HG02642 (cell line): ENCODE data around the gene SMIM30.
"Not testable (repeated sequence)": the region's sequence is repeated elsewhere in the genome, so short reads cannot be mapped to it uniquely, and the experiment has no call there.

Source experiments
- ATAC-seq: cut with Tn5 transposase; IDR thresholded peaks from one replicate; pipeline ENCODE4 v1.9.1; 2021; ENCODE audit warnings: mild to moderate bottlenecking; ENCODE audit not compliant: unreplicated experiment, poor library complexity

The SMIM30 gene

GRCh38 chr7:113118074-113118959, at the start of gene SMIM30:
SMIM30 (minus strand) TSS chr7:113118554; CDS start chr7:113117578, 976 bp downstream.
- peak; percentile 99 for ATAC-seq

DNA sequence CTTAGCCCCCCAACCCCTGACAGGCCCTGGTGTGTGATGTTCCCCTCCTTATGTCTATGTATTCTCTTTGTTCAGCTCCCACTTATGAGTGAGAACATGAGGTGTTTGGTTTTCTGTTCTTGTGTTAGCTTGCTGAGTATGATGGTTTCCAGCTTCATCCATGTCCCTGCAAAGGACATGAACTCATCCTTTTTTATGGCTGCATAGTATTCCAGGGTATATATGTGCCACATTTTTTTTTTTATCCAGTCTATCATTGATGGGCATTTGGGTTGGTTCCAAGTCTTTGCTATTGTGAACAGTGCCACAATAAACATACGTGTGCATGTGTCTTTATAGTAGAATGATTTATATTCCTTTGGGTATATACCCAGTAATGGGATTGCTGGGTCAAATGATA, 47.8 kb upstream of the SMIM30 start:
- ATAC-seq = not testable (repeated sequence)

- no peak for ATAC-seq
Measured at GRCh38 chr7:113161050-113161449, 42.7 kb upstream of the SMIM30 start.

- peak; percentile 84 for ATAC-seq
Measured at GRCh38 chr7:113159746-113160339, 41.5 kb upstream of the SMIM30 start.

- ATAC-seq = no peak
Measured at GRCh38 chr7:113158756-113159155, 40.4 kb upstream of the SMIM30 start.

DNA sequence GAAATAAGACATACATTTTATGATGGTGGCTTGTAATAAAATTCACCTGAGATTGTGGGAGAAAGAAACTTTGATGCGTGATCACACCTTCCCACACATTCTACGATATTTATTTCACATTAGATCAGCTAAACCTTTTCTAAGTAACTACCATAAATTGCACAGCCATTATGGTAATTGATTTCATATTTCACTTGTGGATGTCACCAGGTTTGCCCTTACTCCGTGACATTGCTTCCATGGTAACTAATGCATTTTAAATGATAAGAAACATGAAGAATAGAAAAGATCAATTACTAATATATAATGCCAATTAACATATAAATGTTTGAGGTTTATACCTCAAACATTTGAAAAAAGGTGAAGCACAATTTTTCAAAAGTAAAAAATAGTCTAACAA, 35.8 kb upstream of the SMIM30 start:
- no peak for ATAC-seq

GRCh38 chr7:113144817-113145216, 26.5 kb upstream of the SMIM30 start:
- ATAC-seq = no peak

DNA sequence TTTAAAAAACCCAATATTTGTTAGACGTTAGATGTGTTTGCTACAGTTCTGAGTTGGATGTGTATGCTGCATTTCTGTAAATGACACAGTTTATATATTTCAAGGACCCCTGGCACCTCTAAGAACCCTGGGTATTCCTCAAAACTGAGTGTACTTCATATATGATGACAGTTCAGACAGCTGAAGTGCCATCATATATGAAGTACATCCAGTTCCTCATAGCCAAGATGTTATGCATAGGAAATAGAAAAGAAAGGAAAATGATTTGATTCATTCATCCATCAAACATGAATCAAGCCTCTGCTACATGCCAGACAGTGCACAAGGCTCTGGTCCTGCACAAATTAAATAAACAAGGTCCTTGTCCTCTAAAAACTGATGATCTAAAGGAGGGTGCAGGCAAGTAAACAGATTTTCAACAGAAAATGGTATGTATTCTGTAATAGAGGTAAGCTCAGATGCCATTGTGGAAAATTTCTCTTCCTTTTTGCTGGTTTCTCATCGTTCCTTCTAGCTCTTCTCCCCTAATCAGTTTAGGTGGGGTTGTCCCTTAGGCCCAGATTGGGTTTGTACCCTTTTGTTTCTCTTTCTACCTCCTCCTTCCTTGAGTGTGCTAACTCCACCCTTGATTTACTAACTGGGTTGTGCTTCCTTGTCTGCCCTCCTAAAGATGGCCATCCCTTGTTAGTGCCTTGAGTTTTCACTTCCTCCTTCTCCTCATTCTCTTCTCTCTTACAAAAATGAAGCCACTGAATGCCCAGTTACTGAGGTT, 25.3 kb upstream of the SMIM30 start:
- ATAC-seq = peak; percentile 63

DNA sequence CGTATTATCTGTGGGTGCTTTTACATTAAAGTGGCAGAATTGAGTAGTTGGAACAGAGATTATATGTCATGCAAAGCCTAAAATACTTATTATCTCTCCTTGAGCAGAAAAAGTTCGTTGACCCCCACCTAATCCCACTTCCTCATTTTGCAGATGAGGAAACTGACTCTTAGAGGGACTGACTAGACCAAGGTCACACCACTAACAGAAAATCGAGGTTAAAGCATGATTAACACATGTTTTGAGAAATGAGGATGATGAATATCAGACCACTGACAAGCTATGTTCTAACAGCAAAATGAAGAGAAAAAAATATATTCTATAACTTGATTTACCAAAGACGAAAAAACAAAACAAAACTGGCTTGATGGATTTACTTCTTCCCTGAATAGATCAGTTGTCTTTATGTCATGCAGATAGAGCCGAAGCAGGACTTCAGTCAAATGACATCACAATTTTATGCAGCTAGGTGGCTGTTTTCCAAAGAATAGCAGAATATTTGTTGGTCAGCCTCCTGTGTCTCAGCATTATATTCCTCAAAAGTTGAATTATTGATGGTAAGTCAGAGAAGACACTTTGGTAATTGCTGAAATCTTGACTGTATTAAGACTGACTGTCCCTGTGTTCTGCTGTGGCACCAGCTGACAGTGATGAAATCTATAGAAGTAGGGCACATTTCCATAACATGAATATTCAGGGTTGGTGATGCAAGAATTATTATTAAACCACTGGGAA, 24.2 kb upstream of the SMIM30 start:
- peak; percentile 62 for ATAC-seq

- no peak for ATAC-seq
Measured at GRCh38 chr7:113141803-113142202, 23.4 kb upstream of the SMIM30 start.

DNA sequence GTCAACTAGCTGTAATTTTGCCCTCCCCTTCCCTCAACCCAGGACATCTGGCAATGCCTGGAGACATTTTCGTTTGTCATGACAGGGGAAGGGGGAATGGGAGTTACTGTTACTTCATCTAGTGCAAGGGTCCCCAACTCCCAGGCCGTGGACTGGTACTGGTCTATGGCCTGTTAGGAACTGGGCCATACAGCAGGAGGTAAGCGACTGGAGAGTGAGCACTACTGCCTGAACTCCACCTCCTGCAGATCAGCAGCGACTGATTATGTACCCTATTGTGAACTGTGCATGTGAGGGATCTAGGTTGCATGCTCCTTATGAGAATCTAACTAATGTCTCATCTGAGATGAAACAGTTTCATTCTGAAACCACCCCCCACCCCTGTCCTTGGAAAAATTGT, 22.6 kb upstream of the SMIM30 start:
- no peak for ATAC-seq

GRCh38 chr7:113137241-113137640, 18.9 kb upstream of the SMIM30 start:
- no peak for ATAC-seq

GRCh38 chr7:113134025-113134424, 15.7 kb upstream of the SMIM30 start:
- ATAC-seq = no peak

DNA sequence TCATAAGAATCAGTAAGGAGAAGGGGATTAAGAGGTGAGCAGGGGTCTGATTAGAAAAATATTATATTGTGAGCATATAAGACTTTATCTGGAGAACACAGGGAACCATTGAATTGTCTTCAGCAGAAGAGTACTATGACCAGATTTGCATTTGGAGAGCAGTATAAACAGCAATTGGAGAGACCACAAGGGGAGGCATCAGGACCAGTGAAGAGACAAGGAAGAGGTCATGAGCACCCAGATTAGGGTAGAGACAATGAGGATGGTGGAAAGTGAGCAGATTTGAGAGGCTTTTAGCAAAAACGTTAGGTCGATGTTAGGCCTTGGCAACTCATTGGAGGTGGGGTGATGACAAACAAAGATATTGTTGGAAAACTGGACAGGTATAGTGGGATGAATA, 13.0 kb upstream of the SMIM30 start:
- no peak for ATAC-seq

DNA sequence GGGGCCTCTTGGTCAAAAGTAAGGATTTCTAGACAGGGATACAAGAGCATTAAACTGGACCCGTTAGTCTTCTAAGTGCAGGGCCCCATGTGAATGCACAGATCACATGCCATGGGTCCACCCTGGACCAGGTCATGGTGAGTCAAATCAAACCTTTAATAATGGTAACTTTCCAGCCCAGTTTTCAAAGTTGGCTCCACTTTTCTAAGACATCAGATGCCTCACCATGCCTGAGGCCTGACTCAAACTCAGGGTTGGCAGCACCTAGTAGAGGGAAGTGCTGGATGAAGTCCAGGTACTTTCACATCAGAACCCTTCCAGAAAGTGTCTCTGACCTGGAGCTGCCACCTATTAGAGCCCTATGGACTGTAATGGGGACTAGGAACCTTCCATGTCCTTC, 9.7 kb upstream of the SMIM30 start:
- no peak for ATAC-seq

GRCh38 chr7:113125728-113126127, 7.4 kb upstream of the SMIM30 start:
- ATAC-seq = no peak

DNA sequence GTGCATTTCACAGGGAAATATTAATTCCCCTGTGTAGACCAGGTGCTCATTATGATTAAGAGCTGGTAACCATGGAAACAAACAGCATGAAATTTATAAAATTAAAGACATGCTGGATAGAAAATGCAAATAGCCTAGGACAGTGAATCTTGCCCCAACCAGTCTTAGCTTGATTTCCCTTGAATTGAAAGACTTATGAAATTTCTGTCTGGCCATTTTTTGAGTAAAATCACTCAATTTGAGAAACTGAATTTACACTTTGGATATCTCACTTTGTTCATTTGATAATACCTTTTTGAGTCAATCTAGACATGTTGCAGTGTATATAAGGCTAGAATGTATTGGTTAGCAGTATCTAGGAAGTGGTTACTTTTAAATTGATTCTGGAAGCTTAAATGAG, 4.4 kb upstream of the SMIM30 start:
- ATAC-seq = no peak

DNA sequence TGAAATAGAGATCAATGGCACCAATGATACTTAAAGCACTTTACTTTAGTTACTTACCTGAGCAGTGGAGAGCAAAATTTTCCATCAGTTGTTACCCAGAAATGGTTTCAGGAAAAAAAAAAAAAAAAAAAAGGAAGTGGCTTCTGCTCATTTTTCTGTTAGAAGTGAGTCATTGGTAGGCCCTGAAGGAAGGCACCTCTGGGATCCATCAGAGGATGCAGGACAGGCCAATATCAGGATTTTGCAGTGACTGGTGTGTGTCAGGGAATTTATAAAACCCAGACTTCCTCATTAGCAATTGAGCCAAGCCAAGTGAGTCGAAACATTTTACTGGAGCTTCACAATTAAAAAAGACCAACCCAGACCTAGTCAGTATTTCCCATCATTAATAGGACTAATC, 2.3 kb upstream of the SMIM30 start:
- no peak for ATAC-seq

- ATAC-seq = no peak
Measured at GRCh38 chr7:113119429-113119828, 1.1 kb upstream of the SMIM30 start.

- ATAC-seq = not testable (repeated sequence)
Measured at GRCh38 chr7:113117374-113117774, 980 bp downstream of the SMIM30 start.
